ENCODE measurements around the gene OR5AU1. TPM values are rescaled to one million over a fixed set of nuclear protein-coding genes. Genes with fewer than 3 reads are reported as not detected.

The OR5AU1 gene
- total RNA-seq, 1 experiment from 2014 or later: not detected

GRCh38 chr14:21192875-21193535 is 37.1 kb upstream of the OR5AU1 start (continued):
- TF ChIP-seq, protein P1, sequence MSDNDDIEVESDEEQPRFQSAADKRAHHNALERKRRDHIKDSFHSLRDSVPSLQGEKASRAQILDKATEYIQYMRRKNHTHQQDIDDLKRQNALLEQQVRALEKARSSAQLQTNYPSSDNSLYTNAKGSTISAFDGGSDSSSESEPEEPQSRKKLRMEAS (IDR thresholded peaks at IDR 0.05): no peak
- TF ChIP-seq POLR2A (IDR thresholded peaks at IDR 0.05; ENCODE audit: borderline replicate concordance, extremely low read depth, insufficient read depth, insufficient read length) (no peak), SP1 (IDR thresholded peaks at IDR 0.05; ENCODE audit: low read depth) (no peak), CBX3 (IDR thresholded peaks at IDR 0.05; ENCODE audit: low read depth) (no peak), CEBPB (IDR thresholded peaks at IDR 0.05; ENCODE audit: low read depth) (no peak), SRF (IDR thresholded peaks at IDR 0.05; ENCODE audit: low read depth) (no peak)

DNA sequence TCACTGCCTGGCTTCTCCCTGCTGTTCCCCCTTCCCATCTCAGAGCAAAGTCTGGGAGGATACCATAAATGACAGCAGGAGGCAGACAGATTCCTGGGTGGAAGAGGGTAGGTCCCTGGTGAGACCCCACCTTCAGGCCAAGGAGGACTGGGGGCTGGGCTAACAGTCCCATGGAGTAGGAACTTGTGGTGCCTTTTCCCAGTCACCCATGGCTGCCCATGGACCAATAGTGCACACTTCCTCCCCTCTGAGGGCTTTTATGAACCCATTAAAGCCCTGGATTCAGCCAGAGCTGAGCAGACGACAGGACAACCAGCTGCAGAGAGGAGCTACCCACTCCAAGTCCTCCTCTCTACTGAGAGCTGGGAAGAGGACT is 36.6 kb upstream of the OR5AU1 start:
- Histone ChIP-seq H3K27ac (ENCODE audit: low read depth, low read length) (no peak overlapping the region), H3K27me3 (ENCODE audit: insufficient read depth, low read length) (no peaks in the 10 kb centered on the region), H4K20me1 (ENCODE audit: insufficient read depth) (no peaks in the 10 kb centered on the region), H3K79me2 (ENCODE audit: insufficient read depth, low read length) (no peaks in the 10 kb centered on the region), H2AFZ (ENCODE audit: low read depth, low read length, poor library complexity, severe bottlenecking) (peak overlapping the region; percentile 64), H3K36me3 (ENCODE audit: control insufficient read depth in 1 of 2, insufficient read depth in 2 of 2, low read length in 2 of 2) (no peaks in the 10 kb centered on the region), H3K9me2 (ENCODE audit: insufficient read depth) (no peaks in the 10 kb centered on the region), H3K4me2 (ENCODE audit: low read length) (peak overlapping the region; percentile 73), H3K4me1 (ENCODE audit: control insufficient read depth in 1 of 2, insufficient read depth in 2 of 2, low read length in 2 of 2) (peaks cover 0 to 14% of the 10 kb centered on the region in 2 experiments; a peak in 3 of 4 replicates), H3K4me3 (replicated peaks in 1 of 2; ENCODE audit: low read depth in 1 of 2, low read length in 2 of 2) (peak overlapping the region; percentile 26 to 51), H3K9ac (ENCODE audit: low read length) (no peak overlapping the region), H3K9me3 (ENCODE audit: control insufficient read depth in 1 of 2, insufficient read depth in 1 of 2, low read depth in 1 of 2, low read length in 2 of 2) (no peaks in the 10 kb centered on the region)
- DNase-seq (ENCODE audit: low read depth, low spot score) (no peak), ATAC-seq (peak; percentile 8; the same call in 1 of the 2 replicates)
- intact Hi-C loops (cut with micrococcal nuclease): no loop called here
- no TSS peak for BruUV-seq (replicated peaks)
- no peak for TF ChIP-seq POLR2A (IDR thresholded peaks at IDR 0.05; ENCODE audit: borderline replicate concordance, extremely low read depth, insufficient read depth, insufficient read length)
- TF ChIP-seq, protein P2, sequence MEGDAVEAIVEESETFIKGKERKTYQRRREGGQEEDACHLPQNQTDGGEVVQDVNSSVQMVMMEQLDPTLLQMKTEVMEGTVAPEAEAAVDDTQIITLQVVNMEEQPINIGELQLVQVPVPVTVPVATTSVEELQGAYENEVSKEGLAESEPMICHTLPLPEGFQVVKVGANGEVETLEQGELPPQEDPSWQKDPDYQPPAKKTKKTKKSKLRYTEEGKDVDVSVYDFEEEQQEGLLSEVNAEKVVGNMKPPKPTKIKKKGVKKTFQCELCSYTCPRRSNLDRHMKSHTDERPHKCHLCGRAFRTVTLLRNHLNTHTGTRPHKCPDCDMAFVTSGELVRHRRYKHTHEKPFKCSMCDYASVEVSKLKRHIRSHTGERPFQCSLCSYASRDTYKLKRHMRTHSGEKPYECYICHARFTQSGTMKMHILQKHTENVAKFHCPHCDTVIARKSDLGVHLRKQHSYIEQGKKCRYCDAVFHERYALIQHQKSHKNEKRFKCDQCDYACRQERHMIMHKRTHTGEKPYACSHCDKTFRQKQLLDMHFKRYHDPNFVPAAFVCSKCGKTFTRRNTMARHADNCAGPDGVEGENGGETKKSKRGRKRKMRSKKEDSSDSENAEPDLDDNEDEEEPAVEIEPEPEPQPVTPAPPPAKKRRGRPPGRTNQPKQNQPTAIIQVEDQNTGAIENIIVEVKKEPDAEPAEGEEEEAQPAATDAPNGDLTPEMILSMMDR (IDR thresholded peaks at IDR 0.05 in 2 of 3, conservative IDR thresholded peaks at IDR 0.05 in 1 of 3; ENCODE audit: borderline replicate concordance in 1 of 3, insufficient read depth in 1 of 3, low read depth in 2 of 3, low read length in 2 of 3): no peak
- no peak for TF ChIP-seq YY1 (IDR thresholded peaks at IDR 0.05; ENCODE audit: extremely low read depth, insufficient replicate concordance, low read depth, low read length)
- no peak for TF ChIP-seq JUND (IDR thresholded peaks at IDR 0.05)
- no peak for TF ChIP-seq ZFX (IDR thresholded peaks at IDR 0.05)
- no peak for TF ChIP-seq EZH2phosphoT487 (IDR thresholded peaks at IDR 0.05; ENCODE audit: borderline replicate concordance)
- TF ChIP-seq ELF1 (IDR thresholded peaks at IDR 0.05; ENCODE audit: borderline replicate concordance, low read depth): no peak
- TF ChIP-seq SRF (IDR thresholded peaks at IDR 0.05; ENCODE audit: low read depth): no peak
- no peak for TF ChIP-seq SIN3A (IDR thresholded peaks at IDR 0.05; ENCODE audit: low read depth)
- CTCF ChIA-PET: interaction anchor here (1.6 kb wide), 1 partner anchor 124 kb away, joined by 3 read pairs; no protein-coding TSS in a partner anchor
- RAD21 ChIA-PET (ENCODE audit: low non-redundant PET in 1 of 2, low total read pairs in 2 of 2, uncharacterized antibody in 2 of 2, unreplicated experiment in 2 of 2): no interaction called here
- POLR2A ChIA-PET: interaction anchor here (0.5 to 0.9 kb wide), 2 partner anchors 110 to 319 kb away, joined by 3 to 6 read pairs; partner anchors contain the start of gene METTL3

Measured in HCT116 (cell line).